Measurements from ENCODE around the gene STX1A. TPM values are rescaled to one million over a fixed set of nuclear protein-coding genes. Genes with fewer than 3 reads are reported as not detected.
"Not testable (repeated sequence)": the region's sequence is repeated elsewhere in the genome, so short reads cannot be mapped to it uniquely, and the experiment has no call there.

The STX1A gene
- total and polyA plus RNA-seq, 2 of the 4 experiments (the other 2 are of a cell fraction) = 9.3 to 22.0 TPM

DNA sequence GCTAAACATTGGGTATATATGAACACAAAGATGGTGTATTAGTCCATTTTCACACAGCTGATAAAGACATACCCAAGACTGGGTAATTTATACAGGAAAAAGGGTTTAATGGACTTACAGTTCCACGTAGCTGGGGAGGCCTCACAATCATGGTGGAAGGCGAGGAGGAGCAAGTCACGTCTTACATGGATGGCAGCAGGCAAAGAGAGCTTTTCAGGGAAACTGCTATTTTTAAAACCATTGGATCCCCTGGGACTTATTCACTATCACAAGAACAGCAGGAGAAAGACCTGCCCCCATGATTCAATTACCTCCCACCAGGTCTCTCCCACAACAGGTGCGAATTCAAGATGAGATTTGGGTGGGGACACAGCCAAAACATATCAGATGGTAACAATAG lies 64.2 kb downstream of the STX1A start:
- H2AK9ac ChIP-seq (replicated peaks; ENCODE audit: low read depth, low read length, poor library complexity); POLR2A ChIA-PET (ENCODE audit: unreplicated experiment); H2BK15ac ChIP-seq (ENCODE audit: low read depth, low read length); H2BK5ac ChIP-seq (ENCODE audit: low read depth, low read length, poor library complexity, severe bottlenecking); H3K9ac ChIP-seq (ENCODE audit: low read depth, low read length); H2AK5ac ChIP-seq (ENCODE audit: low read depth, low read length); ATAC-seq (ENCODE audit: low read depth); H2AFZ ChIP-seq (replicated peaks; ENCODE audit: low read length, poor library complexity); H3K79me1 ChIP-seq (ENCODE audit: low read depth in 1 of 2, low read length in 2 of 2); H4K8ac ChIP-seq (ENCODE audit: low read depth in 2 of 2, low read length in 2 of 2); H3K14ac ChIP-seq (replicated peaks; ENCODE audit: low read depth, low read length); H4K5ac ChIP-seq (ENCODE audit: low read depth, low read length); DNase-seq; H3K18ac ChIP-seq (ENCODE audit: low read depth, low read length); H2BK120ac ChIP-seq (ENCODE audit: low read depth, low read length); H3K23ac ChIP-seq (ENCODE audit: low read depth, low read length); H3K4me2 ChIP-seq (ENCODE audit: low read depth, low read length); H3K4me3 ChIP-seq (ENCODE audit: insufficient read depth, low read depth, low read length); H3K9me1 ChIP-seq (ENCODE audit: insufficient read depth, low read length); H2BK20ac ChIP-seq (ENCODE audit: low read depth, low read length); H3K9me3 ChIP-seq (ENCODE audit: control insufficient read depth, insufficient read depth, low read length); dilution Hi-C loops (cut with HindIII; ENCODE audit: low sequenced_read_pairs, unreplicated experiment); CTCF ChIA-PET; H3K27ac ChIP-seq (ENCODE audit: insufficient read depth, low read length); H4K20me1 ChIP-seq (ENCODE audit: insufficient read depth, low read length); in situ Hi-C loops (cut with MboI; ENCODE audit: low sequenced_read_pairs); H4K91ac ChIP-seq (ENCODE audit: insufficient read depth, low read depth, low read length); BruUV-seq (replicated peaks); H3K4ac ChIP-seq (ENCODE audit: low read depth, low read length); H3K4me1 ChIP-seq (ENCODE audit: control insufficient read depth, insufficient read depth, low read length); H3K36me3 ChIP-seq (ENCODE audit: control insufficient read depth, insufficient read depth, low read length); intact Hi-C loops (cut with micrococcal nuclease); H3K56ac ChIP-seq (ENCODE audit: extremely low read depth, insufficient read depth, low read length): not testable (repeated sequence)
- peaks cover 21% of the 10 kb centered on the region for H3K27me3 ChIP-seq (ENCODE audit: control insufficient read depth, insufficient read depth, low read length)
- WGBS, 2 experiments (ENCODE audit: extremely low coverage in 2 of 2, insufficient read length in 1 of 2) = no CpG with 5 or more reads among the region's 4 CpGs
